Endothelial cell of umbilical vein (primary cell): ENCODE data around the gene TEAD3. TPM values are rescaled to one million over a fixed set of nuclear protein-coding genes. Genes with fewer than 3 reads are reported as not detected.

Experiments used
- BruUV-seq: library from RNA; stranded (reverse); fragments of 400-500 nt; replicated peaks from 2 replicates; lab custom pipeline; 2021; lab: Mats Ljungman, UMichigan
- CTCF ChIA-PET: fragments of 300-600, 350-600 bp; sonication (Branson Sonifier 250); formaldehyde crosslinking; loops from one replicate; lab custom pipeline; 2021; ENCODE audit warnings: antibody characterized with exemption, inconsistent platforms; lab: Charles Lee
- POLR2A ChIA-PET: fragments of 300-600, 350-600 bp; sonication (Branson Sonifier 250); formaldehyde crosslinking; loops from one replicate; lab custom pipeline; 2021; ENCODE audit warnings: antibody characterized with exemption, inconsistent platforms; lab: Charles Lee
- DNase-seq: peaks from one replicate; pipeline ENCODE4 v3.0.0-alpha.2; 2011; ENCODE audit warnings: low read depth, low spot score
- FAIRE-seq: peaks from 2 replicates; lab custom pipeline; 2011; peaks lifted over from hg19 to GRCh38; lab: Jason Lieb, UNC
- H2AFZ ChIP-seq: 2 replicates; pipeline ENCODE4 v1.6.0; 2012; ENCODE audit warnings: low read depth, low read length, control low read depth, inconsistent platforms
- H3K27ac ChIP-seq: 2 replicates; pipeline ENCODE4 v1.5.1; 2011; ENCODE audit warnings: low read depth, mild to moderate bottlenecking, control low read depth, low read length, moderate library complexity; ENCODE audit not compliant: insufficient read depth
- H3K27me3 ChIP-seq, 2 experiments: 2 replicates each; pipeline versions ENCODE4 v1.6.0 to v1.6.1; 2011; ENCODE audit warnings: low read length in 2 of 2, mixed read lengths in 1 of 2; ENCODE audit not compliant: control insufficient read depth in 2 of 2, insufficient read depth in 2 of 2
- H3K36me3 ChIP-seq, 2 experiments: 2 replicates in 1 of 2; 3 replicates in 1 of 2; pipeline ENCODE4 v1.5.1; 2011; ENCODE audit warnings: low read length in 2 of 2, mild to moderate bottlenecking in 1 of 2, moderate library complexity in 1 of 2; ENCODE audit not compliant: control insufficient read depth in 2 of 2, insufficient read depth in 2 of 2; ENCODE audit errors: extremely low read depth in 1 of 2
- H3K4me1 ChIP-seq: 3 replicates; pipeline ENCODE4 v1.5.1; 2011; ENCODE audit warnings: mild to moderate bottlenecking, low read length; ENCODE audit not compliant: control insufficient read depth, insufficient read depth; ENCODE audit errors: extremely low read depth
- H3K4me2 ChIP-seq: 2 replicates; pipeline ENCODE4 v1.6.1; 2011; ENCODE audit warnings: low read length, control low read depth, mixed read lengths; ENCODE audit not compliant: insufficient read depth
- H3K4me3 ChIP-seq, 3 experiments: fragments of 200-600 bp in 1 of 3; sonication (generic), shearing (Covaris generic) in 1 of 3; replicated peaks in 1 of 3; 2 replicates each; pipeline ENCODE4 v1.5.1; 2011 to 2016; ENCODE audit warnings: control low read depth in 3 of 3, low read length in 3 of 3, mild to moderate bottlenecking in 2 of 3, inconsistent platforms in 1 of 3, low read depth in 1 of 3, moderate library complexity in 1 of 3; ENCODE audit not compliant: insufficient read depth in 1 of 3
- H3K79me2 ChIP-seq: 2 replicates; pipeline ENCODE4 v1.6.0; 2012; ENCODE audit warnings: low read length, inconsistent platforms; ENCODE audit not compliant: control insufficient read depth, insufficient read depth
- H3K9ac ChIP-seq: replicated peaks from 2 replicates; pipeline ENCODE3; 2011; ENCODE audit warnings: low read length, control low read depth; ENCODE audit not compliant: insufficient read depth; ENCODE audit errors: extremely low read depth
- H3K9me1 ChIP-seq: replicated peaks from 3 replicates; pipeline ENCODE4 v1.6.0; 2011; ENCODE audit warnings: mild to moderate bottlenecking, low read length; ENCODE audit not compliant: control insufficient read depth, insufficient read depth; ENCODE audit errors: extremely low read depth
- H3K9me3 ChIP-seq: replicated peaks from 2 replicates; pipeline ENCODE4 v1.5.1; 2012; ENCODE audit warnings: low read length, inconsistent platforms; ENCODE audit not compliant: control insufficient read depth, insufficient read depth
- H4K20me1 ChIP-seq: replicated peaks from 2 replicates; pipeline ENCODE3; 2011; ENCODE audit warnings: mild to moderate bottlenecking, low read length; ENCODE audit not compliant: control insufficient read depth, insufficient read depth; ENCODE audit errors: extremely low read depth
- CTCF ChIP-seq, 2 donors: IDR thresholded peaks; 1 replicate in 1 of 2; 2 replicates in 1 of 2; pipeline ENCODE4 v1.5.1; 2011; ENCODE audit warnings: low read length in 2 of 2, mild to moderate bottlenecking in 2 of 2, moderate library complexity in 2 of 2, control low read depth in 1 of 2, inconsistent platforms in 1 of 2, low read depth in 1 of 2; ENCODE audit not compliant: insufficient read depth in 1 of 2; ENCODE audit errors: extremely low read depth in 1 of 2
- EZH2 ChIP-seq: IDR thresholded peaks from 2 replicates; pipeline ENCODE4 v1.6.1; 2012; ENCODE audit warnings: borderline replicate concordance, low read depth, mild to moderate bottlenecking, moderate library complexity, low read length, inconsistent platforms; ENCODE audit not compliant: severe bottlenecking
- FOS ChIP-seq: IDR thresholded peaks from 2 replicates; pipeline ENCODE4 v1.6.1; 2011; ENCODE audit warnings: mild to moderate bottlenecking, low read length, moderate library complexity, borderline replicate concordance; ENCODE audit not compliant: insufficient read depth
- GATA2 ChIP-seq: IDR thresholded peaks from 2 replicates; pipeline ENCODE4 v1.7.0; 2011; ENCODE audit warnings: low read depth, mild to moderate bottlenecking, moderate library complexity, mixed read lengths, low read length; ENCODE audit not compliant: insufficient read length, insufficient read depth
- JUN ChIP-seq: IDR thresholded peaks from 2 replicates; pipeline ENCODE4 v1.6.1; 2011; ENCODE audit warnings: borderline replicate concordance, low read depth; ENCODE audit not compliant: insufficient read length, insufficient read depth
- MAX ChIP-seq: IDR thresholded peaks from 2 replicates; pipeline ENCODE4 v1.6.1; 2011; ENCODE audit not compliant: insufficient read depth, insufficient read length
- MYC ChIP-seq: IDR thresholded peaks from one replicate; pipeline ENCODE4 v1.6.1; 2011; ENCODE audit warnings: mild to moderate bottlenecking, low read depth, low read length
- POLR2A ChIP-seq: IDR thresholded peaks from 2 replicates; pipeline ENCODE4 v1.6.1; 2012; ENCODE audit warnings: low read depth, mild to moderate bottlenecking, control low read depth, low read length
- POLR2AphosphoS5 ChIP-seq: IDR thresholded peaks from 2 replicates; pipeline ENCODE4 v1.6.1; 2012; ENCODE audit warnings: low read depth, mild to moderate bottlenecking, control low read depth, low read length, moderate library complexity; ENCODE audit not compliant: insufficient read depth
- dilution Hi-C: fragments of 300-500 bp; cut with MboI; formaldehyde crosslinking; loops from one replicate; pipeline ENCODE4 v1.15.0; 2019; ENCODE audit warnings: low sequenced_read_pairs; ENCODE audit not compliant: extremely low pct_ligation_motif_present
- intact Hi-C: fragments of 100-400 bp; cut with micrococcal nuclease; formaldehyde crosslinking; loops from one replicate; pipeline ENCODE4 v1.10.0; 2022
- polyA plus RNA-seq, 4 experiments: library from polyadenylated mRNA; depleted of rRNA in 3 of 4; stranded (reverse) in 3 of 4; unstranded in 1 of 4; fragments of >200 nt; gene quantifications; 2 replicates each; pipeline versions ENCODE4 v1.2.1 to v1.2.3, GENCODE V29; 2011 to 2012; ENCODE audit warnings: missing spikeins in 1 of 4
- total RNA-seq: library from RNA; stranded (reverse); gene quantifications from 2 replicates; pipeline ENCODE4 v1.2.3, GENCODE V29; 2021

The TEAD3 gene
- total and polyA plus RNA-seq, 2 donors (not counting 3 experiments of a cell fraction or from before 2014, with no cell fraction given) = 1.1 to 1.6 TPM

GRCh38 chr6:35442693-35443092 is 54.2 kb downstream of the TEAD3 start:
- H3K27ac ChIP-seq = no peak overlapping the region
- no peaks in the 10 kb centered on the region for H3K9me1 ChIP-seq
- no peak overlapping the region for H3K4me3 ChIP-seq
- no peaks in the 10 kb centered on the region for H3K4me1 ChIP-seq
- CTCF ChIA-PET = interaction anchor here (9.3 kb wide), 1 partner anchor 20 kb away, joined by 228 read pairs; no protein-coding TSS in a partner anchor
- H3K27me3 ChIP-seq = no peaks in the 10 kb centered on the region
- no peaks in the 10 kb centered on the region for H3K36me3 ChIP-seq
- POLR2A ChIA-PET = no interaction called here
- H3K9me3 ChIP-seq = no peaks in the 10 kb centered on the region
- no peak overlapping the region for H3K9ac ChIP-seq
- dilution Hi-C loops = no loop called here
- no peak overlapping the region for H2AFZ ChIP-seq
- intact Hi-C loops = no loop called here
- TF ChIP-seq GATA2 (no peak), MYC (no peak), CTCF (IDR thresholded peaks at IDR 0.05; ENCODE audit: extremely low read depth in 1 of 2, insufficient read depth in 1 of 2, low read depth in 1 of 2, low read length in 2 of 2) (no peak), MAX (no peak), POLR2A (no peak), EZH2 (no peak), POLR2AphosphoS5 (no peak), FOS (no peak), JUN (no peak)
- H4K20me1 ChIP-seq = no peaks in the 10 kb centered on the region
- DNase-seq (no peak), FAIRE-seq (no peak)
- no peak overlapping the region for H3K4me2 ChIP-seq
- BruUV-seq = no TSS peak
- H3K79me2 ChIP-seq = no peaks in the 10 kb centered on the region
